H1 (cell line): Measurements from ENCODE around the gene FNDC3A. TPM values are rescaled to one million over a fixed set of nuclear protein-coding genes. Genes with fewer than 3 reads are reported as not detected.

Source experiments
- CTCF ChIA-PET: fragments of 300-600 bp; sonication (Branson Sonifier 250); formaldehyde crosslinking; loops from one replicate; lab custom pipeline; 2021; ENCODE audit not compliant: partially characterized antibody; lab: Charles Lee
- POLR2A ChIA-PET: fragments of 300-600 bp; sonication (Branson Sonifier 250); formaldehyde crosslinking; loops from one replicate; lab custom pipeline; 2021; ENCODE audit warnings: inconsistent platforms; ENCODE audit not compliant: partially characterized antibody; lab: Charles Lee
- DNase-seq, 2 experiments: peaks; one replicate each; pipeline versions ENCODE4 v3.0.0 to v3.0.0-alpha.2; 2010 to 2022; ENCODE audit warnings: low spot score in 2 of 2, low read depth in 1 of 2, mixed read lengths in 1 of 2
- FAIRE-seq: peaks from 2 replicates; lab custom pipeline; 2011; peaks lifted over from hg19 to GRCh38; lab: Jason Lieb, UNC
- H2AFZ ChIP-seq: 2 replicates; pipeline ENCODE4 v1.8.1; 2012; ENCODE audit warnings: low read length, inconsistent platforms
- H2AK5ac ChIP-seq: 2 replicates; pipeline ENCODE4 v1.6.1; 2013; ENCODE audit warnings: low read depth, low read length
- H2BK120ac ChIP-seq: replicated peaks from 2 replicates; pipeline ENCODE3; 2013; ENCODE audit warnings: low read depth, low read length, inconsistent platforms
- H2BK12ac ChIP-seq: 2 replicates; pipeline ENCODE4 v1.6.1; 2013; ENCODE audit warnings: low read depth, low read length
- H2BK15ac ChIP-seq: 2 replicates; pipeline ENCODE4 v1.6.1; 2013; ENCODE audit warnings: low read length
- H2BK20ac ChIP-seq: 2 replicates; pipeline ENCODE4 v1.6.1; 2013; ENCODE audit warnings: low read length
- H2BK5ac ChIP-seq: 2 replicates; pipeline ENCODE4 v1.6.1; 2013; ENCODE audit warnings: low read depth, low read length
- H3K14ac ChIP-seq: 2 replicates; pipeline ENCODE4 v1.6.1; 2013; ENCODE audit warnings: inconsistent platforms; ENCODE audit not compliant: insufficient read length
- H3K18ac ChIP-seq: 2 replicates; pipeline ENCODE4 v1.6.1; 2013; ENCODE audit warnings: low read length; ENCODE audit errors: extremely low read depth
- H3K23ac ChIP-seq: 2 replicates; pipeline ENCODE4 v1.6.1; 2013; ENCODE audit warnings: inconsistent platforms; ENCODE audit not compliant: insufficient read length
- H3K23me2 ChIP-seq: 2 replicates; pipeline ENCODE4 v1.6.1; 2013; ENCODE audit warnings: low read depth, low read length
- H3K27ac ChIP-seq: 2 replicates; pipeline ENCODE4 v1.6.1; 2011; ENCODE audit warnings: low read depth, low read length, inconsistent platforms
- H3K27me3 ChIP-seq, 4 experiments: replicated peaks in 1 of 4; 1 replicate in 1 of 4; 2 replicates in 3 of 4; pipeline versions ENCODE4 v1.6.1 to v1.8.1; 2011 to 2013; ENCODE audit warnings: low read length in 3 of 4, mild to moderate bottlenecking in 3 of 4, inconsistent platforms in 2 of 4, mixed read lengths in 2 of 4, moderate library complexity in 1 of 4; ENCODE audit not compliant: control insufficient read depth in 3 of 4, insufficient read depth in 3 of 4; ENCODE audit errors: extremely low read depth in 1 of 4
- H3K36me3 ChIP-seq, 4 experiments: 2 replicates each; pipeline versions ENCODE4 v1.6.1 to v1.8.1; 2011 to 2013; ENCODE audit warnings: mild to moderate bottlenecking in 4 of 4, low read length in 3 of 4, moderate library complexity in 2 of 4, control low read depth in 1 of 4, inconsistent platforms in 1 of 4; ENCODE audit not compliant: insufficient read depth in 4 of 4, control insufficient read depth in 2 of 4
- H3K4ac ChIP-seq: replicated peaks from 2 replicates; pipeline ENCODE3; 2013; ENCODE audit warnings: low read length, low read depth, mixed read lengths, inconsistent platforms; ENCODE audit not compliant: insufficient read length
- H3K4me1 ChIP-seq, 4 experiments: replicated peaks in 1 of 4; 1 replicate in 1 of 4; 2 replicates in 3 of 4; pipeline versions ENCODE4 v1.6.1 to v1.8.1; 2011 to 2013; ENCODE audit warnings: low read length in 3 of 4, inconsistent platforms in 2 of 4, mixed read lengths in 1 of 4; ENCODE audit not compliant: insufficient read depth in 4 of 4, control insufficient read depth in 3 of 4
- H3K4me2 ChIP-seq, 2 experiments: 2 replicates each; pipeline versions ENCODE4 v1.6.1 to v1.8.1; 2011 to 2013; ENCODE audit warnings: low read depth in 2 of 2, low read length in 2 of 2, control low read depth in 1 of 2, inconsistent platforms in 1 of 2, mild to moderate bottlenecking in 1 of 2; ENCODE audit not compliant: insufficient read depth in 1 of 2
- H3K4me3 ChIP-seq, 4 experiments: fragments of 200-600, 300-600 bp in 1 of 4; sonication (generic), shearing (Covaris generic), sonication (Bioruptor Twin) in 1 of 4; 2 replicates each; pipeline versions ENCODE4 v1.5.1 to v1.8.1; 2011 to 2016; ENCODE audit warnings: low read length in 4 of 4, low read depth in 3 of 4, control low read depth in 2 of 4, inconsistent platforms in 2 of 4, mild to moderate bottlenecking in 2 of 4, mixed read lengths in 1 of 4, moderate library complexity in 1 of 4; ENCODE audit not compliant: insufficient read depth in 2 of 4; ENCODE audit errors: extremely low read depth in 1 of 4
- H3K56ac ChIP-seq: replicated peaks from 2 replicates; pipeline ENCODE3; 2013; ENCODE audit warnings: low read depth, mild to moderate bottlenecking, mixed read lengths, low read length, inconsistent platforms; ENCODE audit not compliant: insufficient read length
- H3K79me1 ChIP-seq: 2 replicates; pipeline ENCODE4 v1.6.1; 2013; ENCODE audit warnings: low read depth, low read length, control low read depth
- H3K79me2 ChIP-seq, 2 experiments: 2 replicates each; pipeline versions ENCODE4 v1.6.1 to v1.8.1; 2012 to 2013; ENCODE audit warnings: low read length in 2 of 2, mild to moderate bottlenecking in 2 of 2, inconsistent platforms in 1 of 2; ENCODE audit not compliant: insufficient read depth in 2 of 2, control insufficient read depth in 1 of 2
- H3K9ac ChIP-seq, 4 experiments: replicated peaks in 1 of 4; 1 replicate in 1 of 4; 2 replicates in 3 of 4; pipeline versions ENCODE4 v1.6.1 to v1.8.1; 2011 to 2013; ENCODE audit warnings: low read depth in 3 of 4, low read length in 3 of 4, control low read depth in 2 of 4, mild to moderate bottlenecking in 2 of 4, moderate library complexity in 2 of 4, inconsistent platforms in 1 of 4; ENCODE audit errors: extremely low read depth in 1 of 4
- H3K9me3 ChIP-seq, 2 experiments: 2 replicates each; pipeline versions ENCODE4 v1.6.1 to v1.8.1; 2012 to 2013; ENCODE audit warnings: mild to moderate bottlenecking in 2 of 2, moderate library complexity in 2 of 2, control low read depth in 1 of 2, inconsistent platforms in 1 of 2, low read depth in 1 of 2, low read length in 1 of 2, mixed read lengths in 1 of 2; ENCODE audit not compliant: insufficient read depth in 2 of 2
- H4K20me1 ChIP-seq, 2 experiments: replicated peaks in 1 of 2; 2 replicates each; pipeline versions ENCODE3 to v1.8.1; 2011 to 2013; ENCODE audit warnings: inconsistent platforms in 2 of 2, low read length in 2 of 2, mild to moderate bottlenecking in 1 of 2; ENCODE audit not compliant: insufficient read depth in 2 of 2, control insufficient read depth in 1 of 2
- H4K5ac ChIP-seq: 2 replicates; pipeline ENCODE4 v1.6.1; 2013; ENCODE audit warnings: low read length, low read depth, mixed read lengths, inconsistent platforms; ENCODE audit not compliant: insufficient read length
- H4K8ac ChIP-seq: 2 replicates; pipeline ENCODE4 v1.8.0; 2013; ENCODE audit warnings: mild to moderate bottlenecking, moderate library complexity, low read length, inconsistent platforms; ENCODE audit not compliant: insufficient read depth; ENCODE audit errors: extremely low read depth
- H4K91ac ChIP-seq: replicated peaks from 2 replicates; pipeline ENCODE3; 2013; ENCODE audit warnings: low read length, mixed read lengths, inconsistent platforms; ENCODE audit not compliant: insufficient read length
- FOSL1 ChIP-seq: IDR thresholded peaks from 2 replicates; pipeline ENCODE4 v1.6.1; 2011; ENCODE audit warnings: mild to moderate bottlenecking, low read depth, low read length, moderate library complexity; ENCODE audit not compliant: insufficient read depth
- JUN ChIP-seq: IDR thresholded peaks from 2 replicates; pipeline ENCODE4 v1.6.1; 2011; ENCODE audit warnings: low read depth, mild to moderate bottlenecking, improper control_type of control experiment, low read length
- POU5F1 ChIP-seq: IDR thresholded peaks from 2 replicates; pipeline ENCODE4 v1.6.1; 2011; ENCODE audit warnings: low read depth, mild to moderate bottlenecking, low read length, moderate library complexity
- SIRT6 ChIP-seq: IDR thresholded peaks from one replicate; pipeline ENCODE4 v1.7.1; 2012; ENCODE audit warnings: low read length, inconsistent platforms
- SIX5 ChIP-seq: IDR thresholded peaks from 2 replicates; pipeline ENCODE4 v1.6.1; 2011; ENCODE audit warnings: mild to moderate bottlenecking, low read depth, low read length
- SP1 ChIP-seq: IDR thresholded peaks from 2 replicates; pipeline ENCODE4 v1.6.1; 2011; ENCODE audit warnings: low read depth, low read length
- TAF1 ChIP-seq: IDR thresholded peaks from 2 replicates; pipeline ENCODE4 v1.6.1; 2011; ENCODE audit warnings: mild to moderate bottlenecking, low read depth, low read length
- TEAD4 ChIP-seq: IDR thresholded peaks from 2 replicates; pipeline ENCODE4 v1.6.1; 2012; ENCODE audit warnings: low read depth, low read length, inconsistent platforms, mixed read lengths
- ZNF274 ChIP-seq: IDR thresholded peaks from 2 replicates; pipeline ENCODE4 v1.7.0; 2012; ENCODE audit warnings: low read length, borderline replicate concordance; ENCODE audit errors: extremely low read depth
- WGBS, 2 experiments: shearing (Covaris generic) in 1 of 2; methylation state at CpG; one replicate each; pipeline versions ENCODE4 v1.1.6 to v1.1.7; 2013 to 2015; ENCODE audit warnings: low lambda C conversion rate in 2 of 2, mixed read lengths in 2 of 2, inconsistent platforms in 1 of 2, low coverage in 1 of 2, missing lambda C conversion rate in 1 of 2; ENCODE audit not compliant: insufficient replicate concordance in 2 of 2, insufficient coverage in 1 of 2, insufficient read length in 1 of 2; ENCODE audit errors: extremely low coverage in 1 of 2, missing lambda C conversion rate in 1 of 2; 5-methylcytosine and 5-hydroxymethylcytosine counted together
- polyA plus RNA-seq, 7 experiments: library from polyadenylated mRNA; depleted of rRNA in 3 of 7; stranded (reverse) in 5 of 7; unstranded in 2 of 7; fragments of >200 nt in 5 of 7; fragments of 200-250 nt in 2 of 7; gene quantifications; 1 replicate in 5 of 7; 2 replicates in 1 of 7; 4 replicates in 1 of 7; pipeline versions ENCODE4 v1.2.1 to v1.2.3, GENCODE V29; 2011 to 2013; ENCODE audit warnings: missing spikeins in 2 of 7, mixed read lengths in 2 of 7
- total RNA-seq: library from RNA; stranded (reverse); fragmentation: NEBNext Ultra II Directional; extraction: Animal tissue kit (Norgen Biotek cat#: 25700); gene quantifications from 2 replicates; pipeline ENCODE4 v1.2.1, GENCODE V29; 2021

FNDC3A gene
- total and polyA plus RNA-seq, 2 of the 8 experiments (the other 6 are each of a cell fraction or from before 2014, with no cell fraction given) = 14.6 to 26.0 TPM

- H3K4me2 ChIP-seq = no peak overlapping the region
- H4K8ac ChIP-seq = no peak overlapping the region
- ChIA-PET POLR2A (no interaction called here), CTCF (interaction anchor here (0.6 kb wide), 1 partner anchor 36 kb away, joined by 3 read pairs; no protein-coding TSS in a partner anchor)
- H3K79me2 ChIP-seq = no peaks in the 10 kb centered on the region
- peaks cover 0 to 6% (median 4%) of the 10 kb centered on the region in 4 experiments; a peak in 5 of 7 replicates for H3K4me1 ChIP-seq
- H2BK120ac ChIP-seq = no peak overlapping the region
- no peak for FAIRE-seq
- H3K27ac ChIP-seq = no peak overlapping the region
- no peak overlapping the region for H3K18ac ChIP-seq
- peaks cover 2 to 37% (median 20%) of the 10 kb centered on the region in 4 experiments; a peak in 5 of 8 replicates for H3K36me3 ChIP-seq
- H4K20me1 ChIP-seq = peaks cover 0 to 2% of the 10 kb centered on the region in 2 experiments
- H2BK5ac ChIP-seq = no peak overlapping the region
- no peaks in the 10 kb centered on the region for H3K9me3 ChIP-seq
- no peaks in the 10 kb centered on the region; a peak in 1 of 7 replicates for H3K27me3 ChIP-seq
- no peak for DNase-seq
- H2BK15ac ChIP-seq = no peak overlapping the region
- H2AK5ac ChIP-seq = no peak overlapping the region
- H2BK20ac ChIP-seq = no peak overlapping the region
- H3K23ac ChIP-seq = no peak overlapping the region
- no peak overlapping the region for H2BK12ac ChIP-seq
- H4K91ac ChIP-seq = no peak overlapping the region
- no peak overlapping the region for H3K14ac ChIP-seq
- H3K4me3 ChIP-seq = no peak overlapping the region
- H3K56ac ChIP-seq = no peak overlapping the region
- no peaks in the 10 kb centered on the region for H3K23me2 ChIP-seq
- no peak overlapping the region for H3K9ac ChIP-seq
- no peak overlapping the region for H2AFZ ChIP-seq
- WGBS, 2 experiments = 85% methylated on average over 1 of the region's 1 CpG; no CpG with 5 or more reads in 1 of the 2 experiments
- H3K79me1 ChIP-seq = no peaks in the 10 kb centered on the region
- TF ChIP-seq POU5F1 (no peak), ZNF274 (no peak), SIX5 (no peak), TEAD4 (no peak), FOSL1 (no peak), TAF1 (no peak), SP1 (no peak), JUN (no peak), SIRT6 (no peak)
- H3K4ac ChIP-seq = no peak overlapping the region
- no peak overlapping the region for H4K5ac ChIP-seq
These were observed 209.6 kb downstream of the FNDC3A start for GRCh38 chr13:49185264-49185663.
